Inflammatory macrophage (primary cell): ENCODE data around the gene TSHZ2.
"Not testable (repeated sequence)": the region's sequence is repeated elsewhere in the genome, so short reads cannot be mapped to it uniquely, and the experiment has no call there.

Source experiments
- DNase-seq, 2 donors: peaks; one replicate each; pipeline ENCODE4 v3.0.0-alpha.2; 2020 to 2022

The TSHZ2 gene

DNA sequence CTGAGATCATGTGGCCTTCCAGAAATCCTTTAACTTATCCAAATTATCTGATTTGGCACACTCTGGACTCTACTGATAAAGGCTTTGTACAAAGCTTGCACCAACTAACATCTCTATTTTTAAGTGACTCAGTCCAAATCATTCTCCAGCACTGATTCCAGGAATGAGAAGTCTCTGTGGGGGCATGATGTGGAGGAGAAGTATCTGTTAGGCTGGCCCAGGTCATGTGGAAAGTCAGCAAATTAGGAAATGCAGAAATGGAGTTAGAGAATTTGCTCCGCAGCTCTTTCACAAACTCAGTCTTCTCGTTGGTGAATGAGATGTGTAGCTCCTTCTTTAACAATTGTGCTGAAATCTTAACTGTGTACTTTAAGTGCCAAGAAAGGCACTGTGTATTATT lies 455.8 kb downstream of the TSHZ2 start:
- peak; percentile 5 to 9 for DNase-seq

DNA sequence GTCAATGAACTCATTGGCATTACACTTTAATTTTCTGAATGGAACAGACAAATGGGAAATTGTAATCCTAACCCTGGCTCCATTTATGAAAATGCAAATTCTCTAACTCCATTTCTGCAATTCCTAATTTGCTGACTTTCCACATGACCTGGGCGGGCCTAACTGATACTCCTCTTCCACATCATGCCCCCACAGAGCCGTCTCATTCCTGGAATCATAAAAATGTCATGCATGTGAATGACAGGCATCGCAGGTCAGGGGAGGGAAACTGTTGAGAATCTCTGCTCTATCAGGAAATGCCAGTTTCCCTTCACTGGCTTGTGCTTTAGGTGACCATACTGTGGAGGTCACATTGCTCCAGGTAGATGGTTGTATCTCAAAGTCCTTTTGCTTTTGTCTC lies 456.4 kb downstream of the TSHZ2 start:
- no peak for DNase-seq

DNA sequence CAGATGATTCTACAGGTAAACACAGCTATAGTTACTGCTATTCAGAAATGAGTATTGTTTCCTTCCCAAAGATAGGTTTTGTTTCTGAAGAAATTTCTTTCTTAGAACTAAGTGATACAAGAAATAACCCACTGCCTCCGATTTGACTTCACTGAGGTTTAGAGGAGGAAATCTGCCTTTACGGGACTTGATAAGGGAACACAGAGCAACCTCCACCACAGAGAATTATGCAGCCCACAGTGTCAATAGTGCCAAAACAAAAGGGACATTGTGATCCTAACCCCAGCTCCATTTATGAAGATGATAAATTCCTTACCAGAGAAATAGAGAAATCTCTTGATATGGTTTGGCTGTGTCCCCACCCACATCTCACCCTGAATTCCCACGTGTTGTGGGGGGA lies 456.8 kb downstream of the TSHZ2 start:
- no peak for DNase-seq

DNA sequence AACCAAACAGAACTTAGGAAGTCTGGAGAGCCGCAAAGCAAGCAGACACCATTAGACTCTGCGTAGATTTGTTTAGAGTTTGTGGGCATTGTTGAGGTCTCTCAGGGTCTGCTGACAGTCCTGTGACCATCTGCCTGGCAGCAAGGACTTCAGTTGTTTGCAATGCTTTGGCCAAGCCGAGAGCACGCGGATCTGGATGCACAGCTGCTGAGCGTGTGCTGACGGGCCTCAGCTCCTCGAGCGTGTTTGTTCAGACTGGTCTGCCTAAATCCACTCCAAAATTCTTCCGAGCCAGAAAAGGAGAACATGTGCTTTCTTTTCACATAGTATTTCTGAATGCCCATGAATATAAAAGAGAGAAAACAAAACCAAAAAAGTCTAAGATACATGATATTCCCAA lies 462.5 kb downstream of the TSHZ2 start:
- DNase-seq: no peak

DNA sequence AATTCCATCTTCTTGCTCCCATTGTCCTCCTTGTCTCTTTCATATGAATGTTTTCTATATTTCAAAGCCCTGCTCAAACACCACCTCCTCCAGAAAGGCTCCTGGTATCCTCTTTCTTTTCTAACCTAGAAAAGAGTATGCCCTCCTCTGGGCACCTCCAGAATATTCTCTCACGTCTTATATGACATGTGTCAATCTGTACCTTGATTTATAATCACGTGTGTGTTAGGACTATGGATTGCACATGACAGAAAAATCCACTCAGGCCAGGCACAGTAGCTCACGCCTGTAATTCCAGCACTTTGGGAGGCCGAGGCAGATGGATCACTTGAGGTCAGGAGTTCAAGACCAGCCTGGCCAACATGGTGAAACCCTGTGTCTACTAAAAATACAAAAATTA lies 464.8 kb downstream of the TSHZ2 start:
- not testable (repeated sequence) for DNase-seq

DNA sequence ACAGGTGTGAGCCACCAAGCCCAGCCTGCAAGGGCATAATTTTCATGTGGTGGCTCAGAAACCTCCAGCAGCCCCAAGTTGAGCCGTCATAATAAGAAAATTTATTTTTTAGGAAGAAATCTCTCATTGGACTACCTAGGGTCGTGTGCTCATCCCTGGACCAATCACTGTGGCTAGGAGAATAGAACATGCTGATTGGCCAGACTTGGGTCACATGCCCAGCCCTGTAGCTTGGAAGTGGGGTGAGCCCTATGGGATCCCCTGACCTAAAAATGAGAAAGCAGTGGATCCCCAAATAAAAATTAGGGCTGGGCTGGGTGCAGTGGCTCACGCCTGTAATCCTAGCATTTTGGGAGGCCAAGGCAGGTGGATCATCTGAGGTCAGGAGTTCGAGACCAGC lies 466.2 kb downstream of the TSHZ2 start:
- no peak for DNase-seq

DNA sequence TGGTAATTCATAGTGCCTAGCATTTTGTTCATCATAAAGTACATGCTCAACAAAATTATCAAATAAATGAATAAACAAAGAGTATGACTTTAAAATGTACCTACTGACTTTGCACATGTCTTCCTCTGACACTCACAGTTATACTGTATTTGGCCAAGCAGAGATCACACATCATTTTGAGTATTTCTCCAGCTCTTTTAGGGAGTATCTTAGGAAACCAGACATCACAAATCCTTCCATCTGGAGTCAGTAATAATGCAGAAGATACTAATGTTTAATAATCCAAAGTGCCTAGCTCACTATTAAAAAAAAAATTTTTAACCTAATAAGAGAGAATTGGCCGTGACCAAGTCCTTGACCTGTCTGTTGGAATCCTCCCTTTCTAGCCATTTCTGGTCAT lies 466.9 kb downstream of the TSHZ2 start:
- no peak for DNase-seq

DNA sequence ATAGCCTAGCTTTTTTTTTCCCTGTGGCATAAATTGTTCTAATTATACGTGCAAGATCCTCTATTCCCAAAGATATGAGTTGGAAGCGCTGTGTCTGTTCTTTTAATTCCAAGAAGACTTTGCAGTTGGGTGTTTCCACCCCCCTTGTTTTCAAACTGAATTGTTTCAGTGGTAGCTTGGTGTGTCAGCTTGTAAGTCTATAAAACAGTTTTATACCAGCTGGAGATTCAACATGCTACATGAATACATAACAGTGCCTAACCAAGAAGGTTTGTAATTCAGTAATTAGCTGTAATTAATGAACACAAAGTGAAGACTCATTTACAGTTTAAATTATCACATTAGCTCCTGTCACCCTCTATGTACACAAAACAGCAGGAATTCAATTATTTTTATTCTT lies 467.5 kb downstream of the TSHZ2 start:
- DNase-seq: no peak

DNA sequence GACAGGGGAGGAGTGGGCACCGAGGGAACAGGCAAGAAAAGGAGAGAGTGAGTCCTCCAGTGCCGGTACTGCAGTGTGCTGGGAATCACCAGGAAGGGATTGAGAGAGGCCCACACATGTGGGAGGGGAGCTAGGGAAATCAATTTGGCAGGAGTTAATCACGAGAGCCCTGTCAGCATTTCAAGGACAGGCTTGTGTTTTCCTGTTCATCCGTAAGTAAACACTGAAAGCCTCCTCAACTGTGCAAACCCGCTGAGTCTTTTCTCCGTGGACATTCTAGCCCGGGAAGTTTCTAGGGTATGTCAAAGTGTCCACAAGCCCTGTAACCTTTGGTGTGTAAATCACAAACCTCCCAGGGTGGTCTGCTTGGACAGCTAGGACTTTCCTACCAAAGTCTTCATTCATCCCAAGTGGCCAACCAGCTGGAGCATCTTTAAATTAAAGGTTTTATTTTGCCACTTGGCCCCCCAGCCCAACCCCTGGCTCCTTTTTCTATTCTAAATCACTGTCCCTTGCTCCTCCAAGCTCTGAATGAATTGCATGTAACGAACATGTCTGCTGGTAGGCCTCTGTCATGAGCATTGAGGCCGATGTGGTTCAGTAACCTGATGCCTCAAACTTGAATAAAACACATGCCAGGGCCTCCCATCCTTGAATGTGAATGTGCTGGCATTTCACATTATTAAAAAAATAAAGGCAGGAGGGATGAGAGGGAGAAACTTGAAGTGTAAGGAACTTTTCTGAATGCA lies 472.4 kb downstream of the TSHZ2 start:
- DNase-seq: no peak

DNA sequence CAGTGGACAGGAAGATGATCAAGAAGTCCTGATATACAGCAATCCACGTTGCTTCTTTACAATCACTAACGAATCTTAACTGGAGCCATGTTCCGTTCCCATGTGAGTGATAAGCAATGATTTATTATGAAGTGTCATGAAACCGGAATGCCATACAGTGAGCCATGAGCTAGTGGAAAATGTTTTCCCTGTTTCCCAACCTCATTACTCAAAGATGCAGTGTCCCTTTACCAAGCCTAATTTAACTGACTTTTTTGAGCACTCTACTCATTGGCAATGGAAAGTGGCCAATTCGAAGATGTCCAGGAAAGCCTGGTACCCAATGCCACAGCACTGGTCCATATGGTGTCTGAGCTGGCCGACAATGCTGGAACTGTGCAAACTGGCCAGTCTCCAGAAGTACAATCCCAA lies 473.2 kb downstream of the TSHZ2 start:
- no peak for DNase-seq

DNA sequence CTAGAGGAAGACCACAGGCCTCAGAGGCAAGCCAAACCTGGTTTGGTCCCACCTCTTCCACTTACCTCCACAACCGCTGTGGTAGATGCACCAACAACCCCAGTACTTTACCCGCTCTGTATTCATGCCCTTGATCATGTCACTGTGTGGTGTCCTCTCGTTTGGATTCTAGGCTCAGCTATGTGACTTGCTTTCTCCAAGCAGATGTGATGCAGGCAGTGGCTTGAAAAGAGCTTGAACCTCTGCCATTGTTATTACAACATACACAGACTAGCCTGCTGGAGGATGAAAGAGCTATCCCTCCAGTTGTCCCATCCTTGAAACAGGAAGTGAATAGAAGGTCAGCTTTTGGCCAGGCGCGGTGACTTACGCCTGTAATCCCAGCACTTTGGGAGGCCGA lies 473.8 kb downstream of the TSHZ2 start:
- DNase-seq: no peak

DNA sequence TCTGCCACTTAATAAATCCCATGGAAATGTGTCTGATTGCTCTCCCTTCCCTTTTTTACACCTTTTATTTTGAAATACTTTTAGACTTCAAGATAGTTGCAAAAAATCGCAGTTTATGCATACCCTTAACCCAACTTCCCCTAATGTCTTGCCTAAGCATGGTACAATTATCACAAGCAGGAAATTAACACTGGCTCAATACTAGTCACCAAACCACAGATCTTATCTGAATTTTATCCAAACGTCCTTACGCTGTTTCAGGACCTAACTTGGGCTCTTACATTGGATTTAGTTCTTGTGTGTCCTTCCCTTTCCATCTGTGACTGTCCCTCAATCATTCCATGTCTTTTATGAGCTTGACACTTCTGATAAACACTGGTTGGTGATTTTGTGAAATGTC lies 475.2 kb downstream of the TSHZ2 start:
- peak; percentile 1 to 31 for DNase-seq

DNA sequence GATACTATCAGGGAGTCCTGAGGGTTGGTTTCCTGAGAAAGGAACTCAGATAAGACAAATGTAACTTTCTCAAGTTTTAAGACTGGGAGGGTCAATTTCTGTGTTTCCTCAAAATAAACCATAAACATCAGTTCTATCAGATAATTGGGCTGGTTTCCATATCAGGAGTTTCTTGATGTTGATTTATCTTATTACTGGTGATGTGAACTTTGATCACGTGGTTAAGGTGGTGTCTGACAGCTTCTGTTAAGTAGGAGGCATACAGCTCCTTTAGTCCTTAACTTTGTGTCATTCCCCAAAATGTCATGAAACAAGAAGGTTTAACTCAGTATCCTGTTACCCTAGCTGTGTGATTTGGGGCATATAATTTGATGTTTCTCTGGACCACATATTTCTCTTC lies 476.3 kb downstream of the TSHZ2 start:
- DNase-seq: no peak

DNA sequence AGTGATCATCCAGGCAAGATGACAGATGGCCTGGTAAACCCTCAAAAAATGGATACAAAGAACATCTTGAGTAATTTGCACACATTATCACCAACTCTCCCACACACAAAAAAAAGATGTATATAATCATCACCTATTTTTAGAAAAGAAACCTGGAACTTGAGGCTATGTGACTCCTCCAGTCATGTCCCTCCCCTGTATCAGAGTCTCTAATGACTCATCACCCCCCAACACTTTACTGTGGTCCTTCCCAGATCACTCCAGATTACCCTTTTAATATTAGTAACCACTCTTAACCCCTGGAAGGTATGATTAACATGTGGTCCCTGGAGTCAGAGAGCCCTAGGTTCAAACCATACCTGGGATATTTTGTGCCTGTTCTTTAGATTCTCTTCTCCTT lies 476.7 kb downstream of the TSHZ2 start:
- DNase-seq: no peak

DNA sequence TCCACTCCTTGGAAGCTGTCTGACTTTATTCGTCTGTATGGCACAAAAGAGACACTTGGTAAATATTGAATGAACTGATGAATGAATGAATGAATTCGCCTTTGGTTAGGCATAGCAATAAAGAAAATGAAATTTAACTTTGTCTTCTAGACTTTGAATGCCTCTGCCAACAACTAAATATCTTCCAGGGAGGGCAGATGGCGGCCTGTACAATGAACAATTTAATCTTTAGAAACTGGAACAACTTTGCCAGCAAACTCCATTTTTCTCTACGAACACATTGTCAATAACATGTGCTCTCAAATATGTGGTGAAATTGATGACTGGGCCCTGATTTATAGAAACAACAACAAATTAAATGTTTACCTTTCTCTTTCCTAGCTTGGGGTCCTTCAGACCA lies 480.9 kb downstream of the TSHZ2 start:
- no peak for DNase-seq

DNA sequence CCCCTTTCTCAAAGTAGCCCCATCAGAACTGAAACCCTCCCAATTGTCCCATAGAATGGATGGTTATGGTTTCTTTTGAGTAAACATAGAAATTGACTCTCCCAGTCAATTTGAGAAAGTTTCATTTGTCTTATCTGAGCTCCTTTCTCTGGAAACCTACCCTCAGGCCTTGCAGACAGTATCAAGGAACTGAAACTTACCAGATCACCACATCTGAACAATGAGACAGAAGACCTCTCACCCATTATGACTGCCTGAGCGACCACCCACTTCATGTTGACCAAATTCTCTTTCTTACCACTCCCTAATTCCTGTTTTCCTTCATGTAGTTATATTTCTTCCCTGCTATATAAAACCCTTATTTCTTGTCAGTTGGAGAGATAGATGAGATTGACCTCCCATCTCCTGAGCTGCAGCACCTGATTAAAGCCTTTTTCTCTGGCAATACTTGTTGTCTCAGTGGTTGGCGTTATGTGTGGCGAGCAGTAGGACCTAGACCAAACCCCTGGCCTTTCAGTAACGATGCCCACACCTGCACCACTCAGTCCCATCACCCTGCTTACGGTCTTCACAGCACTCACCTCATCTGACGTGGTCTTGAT lies 482.6 kb downstream of the TSHZ2 start:
- no peak for DNase-seq

DNA sequence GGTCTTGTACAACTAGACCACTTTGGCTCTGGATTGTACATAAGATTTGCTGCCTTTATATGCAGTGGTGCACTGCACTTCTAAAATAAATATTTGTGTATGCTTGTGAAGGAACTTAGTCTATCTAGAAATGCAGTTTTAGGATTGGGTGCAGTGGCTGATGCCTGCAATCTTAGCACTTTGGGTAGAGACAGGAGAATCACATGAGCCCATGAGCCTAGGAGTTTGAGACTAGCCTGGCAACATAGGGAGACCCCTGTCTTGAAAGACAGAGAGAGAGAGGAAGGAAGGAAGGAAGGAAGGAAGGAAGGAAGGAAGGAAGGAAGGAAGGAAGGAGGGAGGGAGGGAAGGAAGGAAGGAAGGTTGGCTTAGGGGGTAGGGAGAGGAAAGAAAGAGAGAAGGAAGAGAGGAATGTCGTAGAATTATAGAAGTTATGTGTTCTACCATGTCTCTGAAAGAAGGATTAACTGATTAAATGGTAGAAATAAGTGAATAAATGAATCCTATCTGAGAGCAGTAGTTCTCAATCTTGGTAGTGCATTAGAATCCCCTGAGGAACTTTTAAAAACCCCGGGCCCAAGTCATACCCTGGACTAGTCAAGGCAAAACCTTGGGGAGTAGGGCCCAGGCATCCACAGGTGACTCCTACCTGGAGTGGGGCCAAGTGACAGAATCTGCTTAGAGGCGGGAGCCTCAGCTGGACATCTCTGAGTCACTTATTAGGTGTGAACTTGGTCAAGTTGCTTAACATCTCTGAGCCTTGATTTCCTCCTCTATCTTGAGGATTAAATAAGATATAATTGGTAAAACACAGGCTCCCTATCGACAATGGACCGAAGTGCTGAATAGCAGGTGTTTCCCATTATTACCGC lies 491.2 kb downstream of the TSHZ2 start:
- DNase-seq: no peak

DNA sequence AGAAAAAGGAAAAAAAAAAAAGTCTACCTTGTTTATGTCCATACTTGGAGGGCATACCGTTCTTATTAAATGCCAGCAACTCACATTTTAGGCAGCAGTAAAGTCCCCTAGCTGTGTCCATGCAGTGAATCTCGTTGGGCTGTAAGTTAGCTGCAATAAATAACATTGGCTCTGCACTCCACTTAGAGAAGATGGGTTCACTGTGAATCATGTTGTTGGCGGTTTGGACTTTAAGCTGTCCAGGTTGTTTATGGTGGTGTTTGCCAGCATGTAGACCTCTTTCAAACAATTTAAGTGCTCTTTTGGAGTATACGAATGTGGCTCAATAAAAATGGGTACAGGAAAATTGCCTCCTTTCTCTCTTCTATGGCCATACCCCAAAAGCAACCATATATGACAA lies 494.1 kb downstream of the TSHZ2 start:
- DNase-seq: no peak

DNA sequence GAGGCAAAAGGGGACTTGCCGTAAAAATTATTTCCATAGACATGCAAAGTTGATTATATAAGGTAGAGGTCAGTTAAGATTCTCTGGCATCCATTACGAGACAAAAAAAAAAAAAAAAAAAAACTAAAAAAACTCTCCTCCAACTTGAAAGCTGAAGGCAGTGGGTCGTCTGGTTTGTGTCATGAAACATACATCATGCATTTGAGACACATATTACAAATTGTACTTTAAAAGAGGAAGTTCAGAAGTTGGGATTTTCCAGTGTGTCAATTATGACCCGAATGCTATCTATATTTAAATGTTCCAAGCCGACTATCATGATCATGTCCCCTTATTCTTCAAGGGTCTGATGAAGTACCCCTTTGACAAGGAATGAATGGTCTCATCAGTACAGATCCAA lies 496.4 kb downstream of the TSHZ2 start:
- DNase-seq: peak; percentile 6 to 20

DNA sequence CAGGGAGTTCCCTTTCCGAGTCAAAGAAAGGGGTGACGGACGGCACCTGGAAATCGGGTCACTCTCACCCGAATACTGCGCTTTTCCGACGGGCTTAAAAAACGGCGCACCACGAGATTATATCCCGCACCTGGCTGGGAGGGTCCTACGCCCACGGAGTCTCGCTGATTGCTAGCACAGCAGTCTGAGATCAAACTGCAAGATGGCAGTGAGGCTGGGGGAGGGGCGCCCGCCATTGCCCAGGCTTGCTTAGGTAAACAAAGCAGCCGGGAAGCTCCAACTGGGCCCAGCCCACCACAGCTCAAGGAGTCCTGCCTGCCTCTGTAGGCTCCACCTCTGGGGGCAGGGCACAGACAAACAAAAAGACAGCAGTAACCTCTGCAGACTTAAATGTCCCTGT lies 500.7 kb downstream of the TSHZ2 start:
- DNase-seq: not testable (repeated sequence)

DNA sequence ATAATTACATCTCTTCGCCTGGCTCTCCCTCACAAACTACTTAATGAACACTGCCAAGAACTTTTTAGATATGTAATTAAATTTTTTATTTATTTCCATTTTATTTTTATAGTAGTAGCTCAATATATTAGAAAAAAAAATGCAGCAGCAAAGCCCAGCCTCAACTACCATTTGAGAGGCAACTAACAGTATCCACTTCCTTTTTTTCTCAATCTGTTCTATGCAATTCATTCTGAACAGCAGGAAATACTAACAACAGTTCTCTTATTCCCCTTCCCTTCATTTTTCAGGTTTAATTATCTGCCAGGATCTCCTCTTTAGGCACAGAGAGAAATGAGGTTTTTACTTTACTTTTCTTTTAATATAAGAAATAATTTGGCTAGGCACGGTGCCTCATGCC lies 508.8 kb downstream of the TSHZ2 start:
- no peak for DNase-seq

DNA sequence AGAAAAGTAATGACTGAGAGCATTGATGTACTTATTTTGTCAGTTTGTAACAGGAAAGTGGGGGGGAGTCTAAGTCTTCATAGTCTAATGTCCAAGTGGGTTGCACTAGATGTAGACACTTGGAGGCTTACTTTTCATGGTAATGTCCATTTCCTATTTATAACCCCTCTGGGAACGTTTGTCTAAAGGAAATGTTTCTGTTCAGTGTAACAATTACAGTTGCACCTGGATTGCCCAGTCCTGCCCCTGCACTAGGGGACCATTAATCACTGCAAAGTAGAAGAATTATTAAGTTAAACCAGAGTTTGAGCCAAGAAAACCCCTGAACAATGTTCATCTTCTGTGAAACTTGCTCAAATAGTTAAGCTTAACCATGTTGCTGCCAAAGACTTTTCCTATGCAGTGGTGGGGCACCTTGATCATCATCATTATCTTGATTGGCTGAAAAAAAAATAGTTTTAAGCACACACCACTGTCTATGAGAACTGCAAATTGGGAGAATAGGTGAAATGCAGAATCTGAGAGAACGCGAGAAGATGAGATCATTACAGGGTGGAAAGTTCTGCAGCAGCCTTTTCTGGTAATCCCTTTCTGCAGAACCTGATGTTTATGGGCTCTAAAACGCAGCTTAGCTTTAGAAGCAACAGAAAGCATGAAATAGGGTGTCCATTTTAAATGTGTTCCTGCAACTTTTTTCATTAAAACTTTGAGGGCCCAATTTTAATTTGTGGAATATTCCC lies 515.5 kb downstream of the TSHZ2 start:
- no peak for DNase-seq

DNA sequence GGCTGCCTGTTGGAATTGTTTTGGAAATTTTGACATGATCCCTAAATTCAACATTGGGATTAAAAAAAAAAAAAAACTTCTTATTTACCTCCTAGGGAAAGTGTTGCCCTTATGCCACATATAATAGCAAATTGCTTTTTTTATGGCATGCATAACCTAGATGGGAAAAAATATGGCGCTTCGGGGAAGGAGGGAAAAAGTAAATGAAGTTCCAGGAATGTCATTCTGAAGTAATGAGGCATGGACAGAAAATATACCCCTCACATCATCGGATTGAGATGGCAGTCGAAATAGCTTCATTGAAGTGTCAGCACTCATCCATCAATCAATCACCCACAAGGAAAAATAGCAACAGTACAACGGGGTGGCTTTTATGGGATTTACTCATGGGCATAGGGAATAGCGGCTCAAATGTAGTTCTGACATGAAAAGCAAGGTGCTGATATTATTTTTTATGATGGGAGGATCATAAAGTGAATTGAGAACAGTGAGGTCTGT lies 516.7 kb downstream of the TSHZ2 start:
- no peak for DNase-seq
